Right lobe of liver (tissue), 6 donors: Measurements from ENCODE around the gene APOL3. TPM values are rescaled to one million over a fixed set of nuclear protein-coding genes. Genes with fewer than 3 reads are reported as not detected.
"Not testable (repeated sequence)": the region's sequence is repeated elsewhere in the genome, so short reads cannot be mapped to it uniquely, and the experiment has no call there.

Experiments used
- ATAC-seq, 4 donors: fragments of 200-7000 bp; cut with Tn5 transposase; one replicate each; pipeline ENCODE4 v1.9.1; 2020; ENCODE audit warnings: mild to moderate bottlenecking in 4 of 4, moderate library complexity in 4 of 4
- DNase-seq, 3 donors: peaks; one replicate each; pipeline ENCODE4 v3.0.0-alpha.2; 2020
- H3K27ac ChIP-seq, 3 donors: fragments of 200-600 bp; one replicate each; pipeline ENCODE4 v1.8.0; 2022
- H3K27me3 ChIP-seq, 2 donors: fragments of 200-600 bp; one replicate each; pipeline ENCODE4 v1.8.0; 2022
- H3K36me3 ChIP-seq, 4 donors: fragments of 200-600 bp; sonication (generic) in 1 of 4; one replicate each; pipeline versions ENCODE4 v1.5.1 to v1.8.0; 2017 to 2022; ENCODE audit warnings: control low read depth in 1 of 4
- H3K4me1 ChIP-seq, 4 donors: fragments of 200-600 bp; sonication (generic) in 1 of 4; one replicate each; pipeline versions ENCODE4 v1.5.1 to v1.8.0; 2017 to 2022; ENCODE audit warnings: control low read depth in 1 of 4
- H3K4me3 ChIP-seq, 3 donors: fragments of 200-600 bp; one replicate each; pipeline ENCODE4 v1.8.0; 2022
- H3K9me3 ChIP-seq, 4 donors: fragments of 200-600 bp; sonication (generic) in 1 of 4; one replicate each; pipeline versions ENCODE4 v1.5.1 to v1.8.0; 2017 to 2022; ENCODE audit warnings: control low read depth in 1 of 4
- CTCF ChIP-seq, 4 donors: fragments of 200-600 bp in 3 of 4; fragments of 450-650 bp in 1 of 4; IDR thresholded peaks; one replicate each; pipeline versions ENCODE4 v1.5.1 to v1.8.0; 2016 to 2022; ENCODE audit warnings: antibody characterized with exemption in 4 of 4, mild to moderate bottlenecking in 2 of 4
- POLR2A ChIP-seq: fragments of 450-650 bp; IDR thresholded peaks from one replicate; pipeline ENCODE4 v1.6.1; 2017; ENCODE audit warnings: antibody characterized with exemption, mild to moderate bottlenecking
- WGBS: methylation state at CpG from one replicate; pipeline ENCODE4 v1.1.6; 2018; ENCODE audit warnings: low coverage, low lambda C conversion rate; ENCODE audit not compliant: insufficient coverage; ENCODE audit errors: missing lambda C conversion rate; 5-methylcytosine and 5-hydroxymethylcytosine counted together
- intact Hi-C, 2 donors: fragments of 100-400 bp; cut with DNase I; formaldehyde crosslinking; loops; one replicate each; pipeline versions ENCODE4 v1.11.2 to v1.14.1; 2022
- long read RNA-seq: library from polyadenylated mRNA; unstranded; transcript quantifications from one replicate; pipeline ENCODE4 v2.0.0, GENCODE V29; 2019
- total RNA-seq, 6 experiments: library from RNA; depleted of rRNA in 2 of 6; stranded (reverse); fragments of >200 nt in 2 of 6; fragmentation: NEBNext Ultra II Directional in 3 of 6; extraction: Animal tissue kit (Norgen Biotek cat#: 25700) in 3 of 6; gene quantifications; one replicate each; pipeline versions ENCODE4 v1.1.0 to v1.2.4, GENCODE V29; 2016 to 2023
- donor health status: DM: no; HTN: yes; CAD: no.
- donor health status: DM: no; HTN: no; CAD: no.
- donor health status: DM: no; HTN: no; CAD: no.
- donor health status: DM: no; HTN: yes; CAD: no.
- donor health status: DM: no; HTN: yes; CAD: no.

APOL3 gene, protein sequence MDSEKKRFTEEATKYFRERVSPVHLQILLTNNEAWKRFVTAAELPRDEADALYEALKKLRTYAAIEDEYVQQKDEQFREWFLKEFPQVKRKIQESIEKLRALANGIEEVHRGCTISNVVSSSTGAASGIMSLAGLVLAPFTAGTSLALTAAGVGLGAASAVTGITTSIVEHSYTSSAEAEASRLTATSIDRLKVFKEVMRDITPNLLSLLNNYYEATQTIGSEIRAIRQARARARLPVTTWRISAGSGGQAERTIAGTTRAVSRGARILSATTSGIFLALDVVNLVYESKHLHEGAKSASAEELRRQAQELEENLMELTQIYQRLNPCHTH
- 10 to 100 TPM; 21.7 to 80.5 (median 30.2) TPM for total RNA-seq
- long read RNA-seq, partial matches to known transcripts = 2 of 9 reads
- long read RNA-seq, other reads (novel, unspliced or antisense) = 2 of 9 reads

GRCh38 chr22:36160499-36160942, at the start of gene APOL3:
Gene APOL3, minus strand, starts transcription at chr22:36160755. Its CDS starts 11,700 bp downstream, at chr22:36149055.
- TF ChIP-seq POLR2A (peak; percentile 79), CTCF (IDR thresholded peaks at IDR 0.05) (no peak)
- Histone ChIP-seq H3K4me3 (peak within 1 kb of the TSS; percentile 45 to 56 (median 46)), H3K36me3 (no peaks in the 10 kb centered on the region), H3K4me1 (peaks cover 0 to 72% (median 31%) of the 10 kb centered on the region in 4 donors), H3K9me3 (no peaks in the 10 kb centered on the region), H3K27me3 (no peaks in the 10 kb centered on the region), H3K27ac (peak within 1 kb of the TSS; percentile 92 to 96 (median 94))
- intact Hi-C loops = no loop called here
- peak; percentile 33 to 54 (median 48) for ATAC-seq
- DNase-seq = peak; percentile 69 to 85 (median 77)
- 0% methylated on average over 3 of the region's 3 CpGs for WGBS

DNA sequence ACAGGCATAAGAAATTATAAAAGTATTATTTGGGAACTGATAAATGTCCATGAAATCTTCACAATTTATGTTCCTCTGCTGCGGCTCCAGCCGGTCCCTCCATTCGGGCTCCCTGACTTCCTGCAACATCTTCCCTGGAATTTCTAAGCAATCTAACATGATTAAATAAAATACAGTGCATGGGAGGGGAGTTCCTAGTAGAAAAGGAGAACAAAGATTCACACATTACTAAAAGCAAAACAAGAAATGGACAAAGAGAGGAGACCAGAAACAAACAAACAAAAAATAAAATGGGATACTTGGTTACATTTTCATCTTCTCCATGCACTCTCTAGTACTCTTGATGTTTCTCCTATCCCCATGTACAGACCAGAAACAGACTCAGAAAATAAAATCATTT, 49.7 kb upstream of the APOL3 start:
- no peak overlapping the region for H3K4me3 ChIP-seq
- no peaks in the 10 kb centered on the region for H3K27me3 ChIP-seq
- H3K9me3 ChIP-seq = no peaks in the 10 kb centered on the region
- DNase-seq = no peak
- 62% methylated on average over 3 of the region's 3 CpGs for WGBS
- TF ChIP-seq POLR2A = no peak
- no peak for TF ChIP-seq CTCF (IDR thresholded peaks at IDR 0.05)
- H3K27ac ChIP-seq = no peak overlapping the region
- intact Hi-C loops = no loop called here
- peak in 1 of 4 donors; percentile 8 for ATAC-seq
- peaks cover 0 to 17% (median 2%) of the 10 kb centered on the region in 4 donors for H3K4me1 ChIP-seq
- no peaks in the 10 kb centered on the region for H3K36me3 ChIP-seq

GRCh38 chr22:36209488-36209908, 48.9 kb upstream of the APOL3 start:
- 63% methylated on average over 4 of the region's 5 CpGs for WGBS
- H3K27me3 ChIP-seq, H3K4me3 ChIP-seq, intact Hi-C loops, H3K27ac ChIP-seq, H3K36me3 ChIP-seq, H3K9me3 ChIP-seq, DNase-seq: not testable (repeated sequence)
- peak in 1 of 4 donors; percentile 18 for ATAC-seq
- H3K4me1 ChIP-seq = peaks cover 0 to 17% (median 2%) of the 10 kb centered on the region in 4 donors

GRCh38 chr22:36208914-36209313, 48.4 kb upstream of the APOL3 start:
- H3K27me3 ChIP-seq = no peaks in the 10 kb centered on the region
- 89% methylated on average over 1 of the region's 1 CpG for WGBS
- H3K36me3 ChIP-seq = no peaks in the 10 kb centered on the region
- TF ChIP-seq CTCF (IDR thresholded peaks at IDR 0.05) (no peak), POLR2A (no peak)
- H3K4me3 ChIP-seq = no peak overlapping the region
- ATAC-seq = peak in 1 of 4 donors; percentile 8
- peak overlapping the region in 1 of 3 donors; percentile 6 for H3K27ac ChIP-seq
- no peak for DNase-seq
- H3K4me1 ChIP-seq = peaks cover 0 to 17% (median 2%) of the 10 kb centered on the region in 4 donors
- intact Hi-C loops = no loop called here
- H3K9me3 ChIP-seq = no peaks in the 10 kb centered on the region

DNA sequence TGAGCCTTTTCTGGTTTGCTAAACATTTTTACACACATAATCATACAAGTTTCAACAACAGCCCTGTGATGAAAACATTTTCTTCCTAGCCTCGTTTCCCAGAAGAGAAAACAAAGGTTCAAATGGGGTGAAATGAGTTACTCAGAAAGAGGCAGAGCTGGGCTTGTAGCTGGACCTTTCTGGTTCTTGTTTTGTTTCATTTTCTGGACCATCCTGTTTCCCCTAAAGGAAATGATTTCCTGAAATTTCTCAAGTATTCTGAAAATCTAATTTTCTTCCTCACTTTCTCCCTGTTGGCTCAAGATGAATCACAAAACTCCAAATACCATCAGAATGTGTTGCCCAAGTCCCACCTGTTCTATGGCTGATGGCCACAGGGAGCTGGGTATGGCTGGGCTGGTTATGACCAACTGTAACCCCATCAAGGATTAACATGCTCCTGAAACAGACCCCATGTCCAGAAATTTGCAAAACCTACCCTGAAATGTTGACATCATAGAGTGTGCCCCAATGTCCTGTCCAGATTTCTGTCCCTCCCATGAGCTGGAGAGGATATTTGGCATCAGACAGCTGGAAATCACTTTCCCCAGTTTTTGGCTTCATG, 47.7 kb upstream of the APOL3 start:
- DNase-seq (no peak), ATAC-seq (peak in 3 of 4 donors; percentile 10 to 15 (median 12))
- intact Hi-C loops = no loop called here
- H3K36me3 ChIP-seq = no peaks in the 10 kb centered on the region
- 8% methylated on average over 1 of the region's 1 CpG for WGBS
- H3K4me1 ChIP-seq = peaks cover 0 to 15% (median 2%) of the 10 kb centered on the region in 4 donors
- H3K4me3 ChIP-seq = no peak overlapping the region
- H3K9me3 ChIP-seq = no peaks in the 10 kb centered on the region
- no peaks in the 10 kb centered on the region for H3K27me3 ChIP-seq
- H3K27ac ChIP-seq = no peak overlapping the region
- TF ChIP-seq CTCF (IDR thresholded peaks at IDR 0.05) = no peak
- no peak for TF ChIP-seq POLR2A
